GM21526 (cell line): ENCODE results near the gene BNC2.

Experiments
- ATAC-seq: cut with Tn5 transposase; IDR thresholded peaks from one replicate; pipeline ENCODE4 v1.9.1; 2021; ENCODE audit warnings: moderate library complexity; ENCODE audit not compliant: unreplicated experiment, low FRiP score

Gene BNC2

DNA sequence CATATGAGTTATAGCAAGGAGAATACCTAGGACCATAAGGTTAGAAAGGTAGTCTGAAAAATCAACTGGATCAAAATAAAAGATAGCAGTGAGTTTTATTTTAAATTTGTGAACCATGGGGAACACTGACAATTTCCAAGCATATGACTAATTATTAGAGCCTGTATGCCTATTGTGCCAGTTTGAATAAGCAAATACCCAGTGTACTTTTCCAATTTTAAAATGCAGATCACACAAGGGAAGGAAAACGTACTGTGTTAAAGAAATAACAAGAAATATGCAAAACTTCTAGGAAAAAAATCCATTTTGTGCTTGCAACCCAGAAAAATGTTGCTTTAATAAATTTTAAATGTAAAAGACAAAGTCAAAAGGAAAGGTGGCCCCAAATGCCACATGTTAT is 257.4 kb downstream of the BNC2 start:
- no peak for ATAC-seq

DNA sequence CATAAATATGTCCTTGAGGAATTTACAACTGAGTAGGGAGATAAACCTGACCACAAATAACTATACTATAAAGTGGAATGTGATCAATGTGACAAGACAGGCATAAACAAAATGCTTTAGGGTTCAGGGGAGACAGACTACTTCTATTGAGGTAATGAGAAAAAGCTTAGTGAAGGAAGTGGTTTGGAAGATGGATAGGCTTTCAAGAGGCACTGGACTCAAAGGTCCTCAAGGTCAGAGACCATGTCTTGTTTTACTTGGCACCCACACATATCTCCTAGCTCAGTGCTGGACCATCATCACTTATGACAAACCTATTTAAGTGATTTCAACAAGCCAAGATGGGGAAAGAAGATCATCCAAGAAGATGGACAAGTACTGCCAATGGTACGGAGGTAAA is 257.8 kb downstream of the BNC2 start:
- ATAC-seq: no peak

DNA sequence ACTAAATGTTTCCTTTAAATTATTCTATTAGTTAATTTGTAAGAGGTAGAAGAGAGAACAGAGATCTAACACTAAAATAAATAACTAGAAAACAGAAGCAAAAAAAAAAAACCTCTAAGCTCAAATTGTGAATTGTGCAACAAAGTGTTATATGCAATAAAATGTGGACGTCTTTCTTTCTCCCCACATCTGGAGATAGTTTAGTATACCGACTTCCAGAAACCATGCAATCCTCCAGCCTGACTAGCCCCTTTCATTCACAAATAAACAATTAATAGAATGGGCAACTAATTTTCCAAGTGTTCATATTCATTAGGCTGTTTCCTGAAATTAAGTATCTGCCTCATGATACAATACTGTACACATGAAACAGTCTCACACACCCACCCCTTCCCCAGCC is 258.5 kb downstream of the BNC2 start:
- ATAC-seq: no peak

DNA sequence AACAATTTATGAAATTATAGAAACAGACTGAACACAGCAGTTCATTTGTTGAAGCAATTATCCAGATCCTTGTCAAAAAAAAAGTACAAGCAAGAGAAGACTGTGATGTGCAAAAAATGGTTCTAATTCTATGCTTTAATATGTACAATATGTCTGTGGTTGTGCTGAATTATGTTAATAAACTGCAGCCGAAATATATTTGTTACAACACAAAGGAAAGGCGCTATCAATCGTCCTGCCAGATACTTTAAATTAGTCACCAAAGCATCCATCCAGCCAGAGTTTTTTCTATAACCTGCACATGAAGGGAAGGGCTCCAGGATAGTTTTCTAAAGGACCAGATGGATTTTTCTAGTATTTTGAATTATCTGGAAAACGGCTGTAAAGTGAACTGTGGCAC is 259.5 kb downstream of the BNC2 start:
- no peak for ATAC-seq

DNA sequence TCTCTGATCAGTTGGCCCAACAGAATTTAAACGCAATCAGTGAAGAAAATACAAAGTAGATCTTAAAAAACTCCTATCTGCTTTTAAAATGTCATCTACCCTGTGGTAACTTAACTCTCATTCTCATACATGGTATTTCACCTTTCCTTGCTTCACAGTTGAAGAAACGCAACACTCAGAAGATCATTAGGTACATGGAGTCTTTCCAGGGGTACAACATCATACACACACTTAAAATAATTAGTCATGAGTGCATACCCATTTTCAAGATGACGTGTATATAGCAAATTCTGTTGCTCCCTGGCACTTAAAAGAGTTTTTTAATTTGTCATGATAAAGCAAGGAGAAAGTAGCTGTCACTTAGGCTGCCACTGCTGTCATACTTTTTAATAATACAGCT is 259.9 kb downstream of the BNC2 start:
- no peak for ATAC-seq

DNA sequence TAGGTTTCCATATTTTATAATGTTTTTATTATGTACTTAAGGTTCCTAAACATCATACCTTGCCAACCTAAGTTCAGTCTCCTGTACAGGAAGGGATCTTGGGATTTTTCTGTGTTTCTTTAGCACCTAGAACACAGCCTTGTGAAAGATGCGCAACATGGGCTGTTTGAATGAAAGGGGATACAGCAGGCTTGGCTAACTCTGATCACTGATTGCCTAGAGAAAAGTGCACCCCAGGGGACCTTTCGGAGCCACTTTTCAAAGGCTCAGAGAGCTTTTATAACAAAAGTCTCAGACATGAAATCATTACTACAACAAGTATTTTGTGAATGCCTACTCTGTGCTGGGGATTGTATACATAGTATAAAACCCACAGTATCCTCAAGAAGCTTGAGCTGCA is 261.6 kb downstream of the BNC2 start:
- ATAC-seq: no peak

DNA sequence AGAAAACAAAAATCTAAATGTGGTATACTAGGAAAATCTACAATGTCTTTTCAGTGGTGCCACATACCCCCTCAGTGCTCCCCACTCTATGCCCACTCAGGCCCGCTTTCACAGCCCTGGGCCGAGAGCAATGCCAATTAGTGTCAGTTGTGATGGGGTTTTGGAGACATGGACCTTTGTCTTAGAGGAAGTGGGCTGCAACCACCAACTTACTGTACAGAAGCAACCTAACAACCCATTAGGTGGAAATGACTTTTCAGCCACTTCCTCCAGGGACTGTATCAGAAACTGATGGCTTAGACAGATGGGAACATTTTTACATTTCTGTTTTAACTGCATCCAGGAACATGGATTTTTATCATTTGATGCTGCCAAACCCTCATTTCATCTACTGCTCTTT is 268.0 kb downstream of the BNC2 start:
- no peak for ATAC-seq

DNA sequence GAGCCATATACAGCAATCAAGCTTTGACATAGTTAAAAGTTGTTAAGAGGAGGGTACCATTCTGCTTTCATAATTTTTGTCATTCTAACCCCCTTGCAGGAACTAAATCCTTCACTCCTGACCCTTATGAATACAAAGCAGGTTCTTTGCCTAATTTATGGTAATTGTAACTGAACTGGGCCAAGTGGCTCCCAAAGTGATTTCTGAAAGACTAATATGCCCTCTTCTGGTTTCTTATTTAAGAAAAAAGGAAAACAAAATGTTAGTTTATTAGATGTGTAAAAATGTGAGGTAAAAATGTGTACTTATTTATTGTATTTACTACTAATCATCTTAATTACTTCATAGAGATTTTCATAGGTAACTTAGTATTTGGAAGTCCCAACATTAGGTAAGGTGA is 268.5 kb downstream of the BNC2 start:
- no peak for ATAC-seq

DNA sequence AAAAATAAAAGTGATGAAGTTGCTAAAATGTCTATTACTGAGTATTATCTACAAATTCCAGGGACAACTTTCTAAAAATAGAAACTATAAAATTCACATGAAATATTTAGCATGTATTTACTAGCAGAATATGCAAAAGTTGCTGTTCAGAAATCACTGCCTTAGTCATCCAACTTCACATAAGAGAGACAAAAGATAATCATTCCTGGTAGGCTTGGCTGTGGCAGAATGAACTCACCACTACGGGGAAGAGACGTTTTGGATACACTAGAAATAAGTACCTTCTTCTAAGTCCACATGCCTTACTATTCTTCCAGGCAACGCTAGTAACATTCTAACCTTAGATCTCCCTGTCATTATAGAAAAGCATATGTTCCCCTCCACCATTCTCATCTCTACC is 272.2 kb downstream of the BNC2 start:
- no peak for ATAC-seq

DNA sequence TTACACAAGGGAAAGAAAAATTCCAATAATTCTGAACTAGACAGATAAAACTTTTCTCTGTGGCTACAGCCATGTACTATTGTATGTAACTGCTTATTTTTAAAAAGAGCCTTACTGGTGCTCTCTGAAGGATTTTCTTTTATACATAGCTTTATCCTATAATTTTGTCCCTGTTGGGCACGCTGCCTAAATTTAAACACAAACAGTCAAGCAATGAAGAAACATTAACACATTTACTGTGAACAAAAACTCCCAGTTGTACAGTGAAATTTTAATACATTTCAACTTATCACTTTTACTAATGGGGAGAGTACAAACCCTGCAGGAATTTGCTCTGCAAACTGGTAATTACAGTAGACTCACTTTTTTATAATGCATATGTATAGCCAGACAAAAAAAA is 273.3 kb downstream of the BNC2 start:
- no peak for ATAC-seq

DNA sequence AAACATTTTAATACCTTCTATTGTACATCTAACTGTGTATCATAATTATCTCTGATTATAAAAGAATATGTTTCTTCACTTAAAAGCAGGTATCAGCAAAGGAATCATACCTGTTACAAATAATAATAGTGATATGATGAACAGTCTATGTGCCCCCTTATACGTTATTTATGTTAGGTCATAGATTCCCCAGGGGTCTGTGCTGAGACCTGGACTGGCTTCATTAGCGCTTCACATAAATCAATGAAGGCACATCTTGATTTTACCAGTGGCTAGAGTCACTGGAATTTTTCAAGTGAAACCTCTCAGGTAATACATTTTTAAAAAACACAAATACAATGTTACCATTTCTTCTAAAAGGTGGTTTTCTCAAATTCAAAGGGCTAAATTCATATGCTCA is 275.2 kb downstream of the BNC2 start:
- no peak for ATAC-seq

DNA sequence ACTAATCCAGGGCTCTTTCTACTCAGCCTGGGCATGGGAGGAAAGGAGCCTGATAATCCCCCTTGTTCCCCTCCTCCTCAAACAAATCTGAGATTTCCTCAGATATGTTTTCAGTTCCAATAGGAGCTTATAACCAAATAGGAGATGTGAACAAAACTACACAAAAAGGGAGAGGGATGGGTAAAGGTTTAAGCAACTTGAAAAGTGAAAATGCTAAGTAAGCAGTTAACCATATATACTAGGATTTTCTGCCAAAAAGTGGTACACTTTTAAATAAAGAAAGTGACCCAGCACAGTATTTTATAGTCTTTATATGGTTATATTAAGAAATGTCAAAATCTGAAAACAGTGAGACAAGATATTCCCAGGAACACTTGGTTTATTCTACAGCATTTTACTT is 275.7 kb downstream of the BNC2 start:
- ATAC-seq: no peak

DNA sequence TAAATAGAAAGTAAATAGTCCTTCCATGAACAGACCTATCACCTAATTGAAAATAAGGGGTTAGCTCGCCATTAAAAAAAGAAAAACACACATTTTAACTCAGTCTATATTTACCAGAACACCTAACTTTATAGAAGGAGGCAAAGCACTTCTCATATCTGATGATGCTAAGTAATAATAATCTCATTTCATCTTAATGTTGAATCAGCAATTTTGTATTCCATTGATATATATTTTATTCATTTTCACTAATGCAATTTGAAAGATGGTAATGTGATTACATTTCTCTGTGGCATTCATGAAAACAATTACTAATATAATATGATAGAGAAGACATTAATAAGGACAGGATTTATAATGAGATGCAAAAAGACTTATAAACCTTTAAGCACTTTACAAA is 276.7 kb downstream of the BNC2 start:
- ATAC-seq: no peak

DNA sequence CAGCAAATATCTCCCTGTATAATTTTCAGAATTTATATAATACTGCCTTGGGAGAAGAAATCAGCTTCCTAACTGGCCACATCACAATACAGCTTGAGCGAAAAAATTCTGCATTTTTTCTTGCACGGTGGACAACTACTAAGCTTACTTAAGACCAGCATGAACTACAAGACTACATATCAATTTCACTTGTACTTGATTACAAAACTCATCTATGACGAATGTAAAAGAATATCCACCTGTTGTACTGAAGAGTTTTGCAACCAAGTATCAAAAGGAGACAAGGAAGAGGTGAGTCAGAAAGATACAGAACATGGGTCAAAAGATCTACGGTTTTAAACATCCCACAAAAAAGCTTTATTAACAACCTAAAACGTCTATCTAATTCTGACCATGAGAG is 279.4 kb downstream of the BNC2 start:
- ATAC-seq: no peak

DNA sequence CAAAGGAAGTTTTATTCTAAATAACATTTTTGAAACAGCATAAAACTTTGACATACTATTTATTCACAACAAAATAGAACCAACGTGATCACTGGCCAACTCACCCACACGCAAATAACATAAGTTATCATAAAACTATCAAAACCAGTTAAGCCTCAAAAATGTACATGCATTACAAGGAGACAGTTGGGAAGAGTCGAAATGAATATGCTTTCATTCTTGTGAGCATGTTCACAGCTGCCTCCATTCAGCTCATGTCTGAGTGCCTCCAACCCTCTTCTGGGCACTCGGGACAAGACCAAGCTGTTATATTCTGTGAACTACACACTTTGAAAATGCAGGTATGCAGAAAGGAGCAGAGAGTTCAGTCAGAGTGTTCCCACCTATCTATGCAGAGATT is 284.9 kb downstream of the BNC2 start:
- ATAC-seq: no peak

DNA sequence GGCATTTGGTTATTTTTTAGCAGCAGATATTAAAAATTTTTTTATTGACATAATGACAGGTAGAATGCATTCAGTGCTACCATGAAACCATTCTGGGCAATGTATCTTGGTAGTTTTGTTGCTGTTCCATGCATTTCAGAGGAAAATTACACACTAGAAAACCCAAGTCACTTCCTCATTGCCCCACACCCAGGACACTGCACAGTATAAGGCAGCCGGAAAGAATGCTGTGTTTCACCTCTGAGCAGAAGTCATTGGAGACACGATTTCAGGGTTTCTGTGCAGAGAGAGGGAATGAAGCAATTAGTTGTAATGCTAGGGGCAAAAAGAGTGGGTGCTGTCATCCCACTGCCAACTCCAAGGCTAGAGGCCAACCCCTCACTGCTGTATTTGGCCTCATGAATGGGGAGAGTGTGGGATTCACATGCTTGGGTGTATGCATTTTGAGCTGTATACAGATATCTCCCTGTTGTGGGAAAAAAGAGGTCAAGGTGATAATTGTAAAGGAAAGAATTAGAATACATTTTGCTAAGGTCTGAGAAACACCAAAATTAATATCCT is 290.5 kb downstream of the BNC2 start:
- ATAC-seq: no peak

DNA sequence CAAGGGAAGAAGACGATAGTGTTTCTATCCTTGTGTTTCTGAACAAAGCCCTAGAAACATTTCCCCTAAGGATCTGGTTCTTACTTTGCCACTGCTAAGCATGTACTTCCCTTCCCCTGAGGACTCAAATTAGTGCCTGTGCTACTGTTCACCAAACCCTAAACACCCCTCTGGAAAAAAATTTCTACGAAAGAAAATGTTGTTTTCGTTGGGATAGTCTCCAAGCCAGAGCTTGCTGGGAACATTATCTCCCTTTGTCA is 294.6 kb downstream of the BNC2 start:
- ATAC-seq: no peak

DNA sequence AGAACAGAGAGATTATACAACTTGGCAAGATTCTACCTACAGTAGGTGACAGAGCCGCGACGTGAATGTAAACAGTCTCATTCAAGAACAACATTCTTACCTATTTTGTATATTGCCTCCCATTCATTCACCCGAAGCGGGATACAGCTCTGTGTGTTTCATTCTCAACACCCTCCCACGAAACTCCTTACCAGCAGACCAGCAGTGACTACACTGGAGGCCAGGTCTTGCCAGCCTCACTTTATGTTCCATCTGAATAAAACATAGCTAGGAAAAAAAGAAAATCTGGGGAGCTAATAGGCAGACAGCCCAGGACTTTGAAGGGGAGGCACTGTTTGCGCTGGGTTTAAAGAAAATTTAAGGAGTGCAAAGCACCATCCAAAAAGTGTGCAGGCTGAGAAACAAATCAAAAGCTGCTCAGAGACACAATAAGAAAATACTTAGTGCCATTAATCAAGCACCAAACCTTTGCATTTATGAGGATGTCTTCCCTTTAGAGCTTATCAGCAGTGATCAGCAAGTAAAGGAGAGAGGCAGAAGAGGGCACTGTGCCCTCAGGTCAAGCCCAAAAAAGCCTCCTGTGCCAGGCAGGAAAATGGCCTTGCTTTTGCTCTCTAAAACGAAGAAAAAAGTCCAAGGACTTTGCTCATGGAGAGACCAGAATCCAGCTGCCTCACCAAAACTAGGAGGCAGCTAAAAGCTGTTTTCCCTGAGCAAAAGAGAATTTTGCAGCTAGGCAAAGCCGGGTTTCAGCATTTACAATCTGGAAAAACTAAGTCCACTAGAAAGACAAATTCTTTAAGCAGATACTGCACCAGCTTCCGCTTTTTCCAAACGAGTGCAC is 295.1 kb downstream of the BNC2 start:
- ATAC-seq: no peak

DNA sequence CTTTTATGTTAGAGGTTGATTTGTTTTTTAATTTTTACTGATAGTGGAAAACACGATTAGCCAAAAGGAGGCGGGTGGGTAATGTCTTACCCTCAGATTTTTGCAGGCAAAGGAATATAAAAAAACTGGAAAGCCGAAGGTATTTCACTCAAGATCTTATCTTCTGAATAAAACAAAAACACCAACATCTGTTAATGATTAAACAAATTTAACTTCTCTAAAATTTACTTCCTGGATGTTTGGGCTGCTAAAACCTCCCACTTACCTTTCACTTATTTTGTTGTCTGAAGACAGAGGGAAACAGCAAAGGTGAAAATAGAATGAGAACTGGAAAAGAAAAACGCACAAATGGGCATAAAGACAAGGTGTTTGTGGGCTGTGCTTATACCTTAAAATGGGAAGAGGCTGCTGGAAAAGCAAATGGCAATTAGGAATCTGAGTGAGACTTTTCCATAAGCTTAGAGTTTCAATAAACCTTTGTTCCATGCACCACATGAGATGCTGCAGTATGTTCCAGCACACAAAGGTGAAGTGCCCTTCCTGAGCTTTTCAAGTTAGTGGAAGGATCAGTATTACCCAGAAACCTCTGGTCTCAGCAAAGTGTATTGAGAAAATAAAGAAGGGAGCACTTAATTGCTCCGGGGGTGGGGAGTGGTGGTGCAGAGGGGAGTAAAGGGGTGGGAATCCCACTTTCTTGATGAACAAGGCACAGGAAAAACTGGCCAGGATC is 298.3 kb downstream of the BNC2 start:
- no peak for ATAC-seq

DNA sequence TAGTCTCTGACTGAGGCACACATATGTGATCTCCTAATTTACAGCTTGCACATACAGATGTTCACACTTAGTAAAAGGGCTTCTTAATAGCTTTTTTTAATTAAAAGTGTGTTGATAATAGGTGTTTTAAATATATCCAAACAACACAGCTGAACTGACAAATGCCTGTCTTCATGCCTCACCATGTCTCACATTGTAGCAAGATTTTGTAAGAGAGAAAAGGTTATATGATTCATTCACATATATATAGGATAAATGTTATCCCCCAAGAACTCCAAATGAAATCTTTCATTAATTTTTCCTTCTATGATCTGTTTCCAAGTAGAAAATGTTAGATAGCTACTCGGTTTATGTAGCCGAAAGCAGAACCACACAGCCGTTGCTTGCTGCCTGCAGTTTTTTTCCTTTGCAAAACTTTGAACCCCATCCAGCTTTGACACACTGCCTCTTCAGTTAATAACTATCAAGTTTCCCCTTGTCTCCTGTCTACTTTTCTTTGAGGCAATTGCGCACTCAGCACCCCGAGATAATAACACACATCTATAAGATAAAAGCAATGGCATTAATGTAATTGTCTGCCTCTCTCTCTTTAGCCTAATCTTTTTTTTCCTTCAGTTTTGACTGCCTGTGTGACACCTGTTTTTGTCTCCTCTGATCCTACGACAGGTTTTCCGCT is 299.2 kb downstream of the BNC2 start:
- no peak for ATAC-seq

DNA sequence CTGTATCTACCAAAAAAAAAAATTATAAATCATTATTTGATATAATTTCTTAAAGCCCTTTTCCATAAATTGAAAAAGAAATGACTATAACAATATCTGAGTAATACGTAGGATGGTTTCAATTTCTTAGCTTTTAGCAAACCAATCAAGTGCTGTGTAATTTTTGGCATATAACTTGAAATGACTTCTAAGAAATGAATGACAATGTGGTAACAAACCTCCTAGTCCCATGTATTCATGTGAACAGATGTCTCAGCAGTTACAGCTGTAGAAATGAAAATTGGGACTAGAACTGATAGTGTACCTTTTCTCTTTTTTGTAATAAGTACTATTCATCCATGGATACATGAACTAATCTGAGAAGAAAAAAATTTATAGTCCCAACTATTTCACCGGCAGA is 307.0 kb downstream of the BNC2 start:
- ATAC-seq: no peak

DNA sequence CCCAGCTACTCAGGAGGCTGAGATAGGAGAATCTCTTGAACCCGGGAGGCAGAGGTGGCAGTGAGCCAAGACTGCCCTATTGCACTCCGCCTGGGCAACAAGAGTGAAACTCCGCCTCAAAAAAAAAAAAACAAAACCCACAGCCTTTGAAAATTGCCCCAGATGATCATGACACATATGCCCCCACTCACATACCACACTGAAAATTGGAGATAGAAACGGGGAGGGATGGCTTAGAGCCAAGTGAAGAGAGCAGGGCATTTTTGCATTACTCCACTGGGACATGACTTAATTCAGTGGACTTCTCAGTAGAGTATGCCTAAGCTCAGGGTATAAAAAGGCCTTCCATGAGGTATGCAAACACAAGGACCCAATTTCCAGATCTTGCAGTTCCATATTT is 309.3 kb downstream of the BNC2 start:
- ATAC-seq: no peak
